ENCODE measurements around the gene U2AF2.

U2AF2 gene

DNA sequence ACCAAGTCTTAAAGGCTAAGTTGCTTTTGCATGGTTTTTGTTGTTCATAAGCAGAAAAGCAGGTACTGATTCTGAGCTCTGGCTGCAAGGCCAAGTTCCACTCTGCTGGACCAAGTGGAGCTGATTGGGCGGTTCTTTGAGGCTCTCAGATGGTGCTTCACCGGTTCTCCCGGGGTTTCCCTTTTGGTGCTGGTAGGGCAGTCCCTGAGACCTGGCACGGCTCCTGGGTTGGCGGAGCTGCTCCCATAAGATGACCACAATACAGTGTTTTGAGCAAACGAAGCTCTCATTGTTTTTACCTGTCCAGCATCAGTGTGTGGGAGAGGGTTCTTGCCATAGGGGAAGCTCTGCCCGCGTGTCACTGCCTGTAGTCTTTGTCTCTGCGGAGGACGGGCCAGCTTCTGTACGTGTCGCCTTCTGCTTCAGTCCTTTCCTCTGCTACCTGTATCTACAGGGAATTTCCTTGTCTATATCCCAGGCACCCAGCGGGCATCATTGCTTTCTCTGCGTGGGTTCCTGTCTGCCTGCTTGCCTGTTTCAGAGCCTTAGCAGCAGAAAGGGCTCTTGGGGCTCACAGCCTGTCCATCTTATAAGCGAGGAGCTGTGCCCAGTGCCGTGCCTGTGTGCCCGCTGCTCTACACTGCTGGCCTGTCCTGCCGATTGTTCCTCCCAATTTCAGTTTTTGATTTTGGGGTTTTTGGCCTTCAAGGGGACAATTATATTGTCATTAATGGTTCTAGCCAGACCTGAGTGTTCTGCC, 2.3 kb downstream of the U2AF2 start:
- no peak for DNase-seq (ENCODE audit: low spot score)

DNA sequence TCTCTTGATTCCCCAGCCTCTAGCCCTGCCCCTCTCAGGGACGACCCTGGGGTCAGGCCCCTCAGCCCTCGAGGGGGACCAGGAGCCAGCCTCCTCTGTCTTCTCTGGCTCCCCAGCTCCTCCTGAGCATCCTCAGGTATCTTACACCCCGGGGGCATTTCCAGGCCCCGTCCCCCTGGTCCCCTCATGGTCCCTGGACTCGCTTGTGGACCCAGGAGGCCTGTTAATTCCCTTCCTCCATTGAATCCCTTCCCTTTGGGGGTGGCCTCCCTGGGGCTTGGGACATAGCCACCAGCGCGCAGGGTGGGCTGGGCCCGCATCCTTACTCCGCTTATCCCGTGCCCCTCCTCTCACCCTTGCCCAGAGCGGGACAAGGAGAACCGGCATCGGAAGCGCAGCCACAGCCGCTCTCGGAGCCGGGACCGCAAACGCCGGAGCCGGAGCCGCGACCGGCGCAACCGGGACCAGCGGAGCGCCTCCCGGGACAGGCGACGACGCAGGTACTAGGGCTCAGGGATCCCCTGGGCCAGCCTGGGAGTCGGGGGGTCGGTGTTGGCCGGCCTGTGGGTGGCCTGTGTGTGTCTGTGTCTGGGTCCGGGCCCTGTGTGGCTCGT, 4.1 kb downstream of the U2AF2 start:
- no peak for DNase-seq (ENCODE audit: low spot score)

DNA sequence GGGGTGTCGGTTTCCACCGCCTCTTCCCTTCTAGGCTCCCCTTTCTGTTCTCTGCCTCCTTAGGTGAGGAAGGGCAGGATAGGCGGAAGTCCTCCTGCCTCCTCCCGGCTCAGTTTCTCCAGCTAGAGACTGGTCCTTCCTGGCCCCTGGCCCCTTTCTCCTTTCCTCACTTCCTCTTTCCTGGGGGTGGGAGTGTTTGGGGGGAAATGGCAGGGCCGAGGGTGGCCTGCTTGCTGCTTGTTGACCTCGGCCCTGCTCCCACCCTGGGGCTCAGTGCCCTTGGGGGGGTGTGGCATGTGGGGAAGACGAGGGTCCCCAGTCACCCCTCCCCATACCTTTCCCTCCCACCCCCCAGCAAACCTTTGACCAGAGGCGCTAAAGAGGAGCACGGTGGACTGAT, 5.0 kb downstream of the U2AF2 start:
- no peak for DNase-seq (ENCODE audit: low spot score)

DNA sequence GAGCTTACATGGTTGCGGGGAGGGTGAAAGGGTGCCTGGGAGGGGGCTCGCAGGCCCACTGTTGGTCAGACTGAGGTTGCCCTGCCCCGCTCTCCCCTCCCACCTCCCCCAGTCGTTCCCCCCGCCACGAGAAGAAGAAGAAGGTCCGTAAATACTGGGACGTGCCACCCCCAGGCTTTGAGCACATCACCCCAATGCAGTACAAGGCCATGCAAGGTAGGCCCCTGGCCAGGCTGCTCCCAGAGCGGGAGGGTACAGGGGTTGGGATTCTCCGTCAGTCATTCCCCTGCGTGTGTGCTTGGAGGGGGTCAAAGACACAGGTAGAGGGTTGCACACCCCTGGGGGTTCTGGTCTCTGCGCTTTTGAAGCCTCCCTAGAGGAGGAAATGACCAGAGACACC, 5.6 kb downstream of the U2AF2 start:
- no peak for DNase-seq (ENCODE audit: low spot score)

DNA sequence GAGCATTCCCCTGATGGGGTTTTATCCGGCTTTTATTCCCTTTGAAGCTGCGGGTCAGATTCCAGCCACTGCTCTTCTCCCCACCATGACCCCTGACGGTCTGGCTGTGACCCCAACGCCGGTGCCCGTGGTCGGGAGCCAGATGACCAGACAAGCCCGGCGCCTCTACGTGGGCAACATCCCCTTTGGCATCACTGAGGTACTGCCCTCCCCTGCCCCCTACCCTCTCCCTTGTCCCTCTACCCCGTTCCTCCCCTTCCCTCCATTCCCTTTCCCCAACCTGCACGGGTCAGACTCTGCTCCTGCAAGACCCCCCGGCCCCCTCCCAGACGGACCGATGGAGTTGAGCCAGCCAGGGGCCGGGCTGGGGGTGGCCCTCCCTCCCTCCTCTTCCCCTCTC, 6.2 kb downstream of the U2AF2 start:
- no peak for DNase-seq (ENCODE audit: low spot score)

DNA sequence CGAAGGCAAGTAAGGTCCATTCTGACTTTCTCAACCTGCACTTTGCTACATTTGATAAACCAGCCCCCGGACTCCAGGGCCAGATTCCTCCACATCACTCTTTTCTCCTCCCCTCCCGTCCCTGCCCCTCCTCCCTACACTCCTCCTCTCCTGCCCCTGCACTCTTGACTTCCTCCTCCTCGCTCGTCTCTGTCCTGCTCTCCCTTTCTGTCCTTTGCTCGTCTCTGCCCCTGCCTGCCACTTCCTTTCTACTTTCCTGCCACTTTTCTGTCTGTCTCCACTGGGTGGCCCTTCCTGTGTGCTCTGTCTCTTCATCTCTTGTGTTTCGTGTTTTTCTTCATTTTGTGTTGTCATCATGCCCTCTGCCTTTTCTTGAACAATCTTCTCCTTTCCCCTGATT, 7.0 kb downstream of the U2AF2 start:
- DNase-seq (ENCODE audit: low spot score): no peak

DNA sequence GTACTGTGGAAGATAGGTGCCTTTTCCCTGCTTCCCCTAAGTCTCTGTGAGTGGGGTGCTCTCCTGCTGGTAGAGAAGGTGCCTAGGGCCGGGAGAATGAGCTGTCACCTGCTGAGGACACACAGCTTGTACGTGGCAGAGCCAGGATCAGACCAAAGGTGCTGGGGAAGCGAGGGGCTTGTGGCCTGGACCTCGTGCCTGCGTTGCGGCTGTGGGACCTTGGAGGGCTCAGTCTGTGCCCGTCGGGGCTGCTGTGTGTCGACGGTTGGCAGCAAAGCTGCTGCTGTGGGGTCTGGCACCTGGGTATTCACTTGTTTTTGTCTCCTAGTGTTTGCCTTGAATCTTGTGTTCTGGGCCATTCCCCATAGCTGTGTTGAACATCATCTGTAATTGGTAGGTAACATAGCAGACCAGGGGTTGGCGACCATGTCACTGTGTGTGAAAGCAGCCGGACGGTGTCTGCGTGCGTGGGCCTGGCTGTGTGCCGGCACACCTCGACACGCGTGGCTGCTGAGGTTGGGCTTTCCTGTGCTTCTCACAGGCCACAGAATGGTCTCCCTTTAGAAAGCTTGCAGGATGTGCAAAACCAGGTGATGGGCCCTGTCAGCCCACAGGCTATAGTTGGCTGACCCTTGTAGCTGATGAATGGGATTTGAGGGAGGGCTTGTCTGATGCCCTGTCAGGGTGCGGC, 9.2 kb downstream of the U2AF2 start:
- DNase-seq (ENCODE audit: low spot score): no peak

DNA sequence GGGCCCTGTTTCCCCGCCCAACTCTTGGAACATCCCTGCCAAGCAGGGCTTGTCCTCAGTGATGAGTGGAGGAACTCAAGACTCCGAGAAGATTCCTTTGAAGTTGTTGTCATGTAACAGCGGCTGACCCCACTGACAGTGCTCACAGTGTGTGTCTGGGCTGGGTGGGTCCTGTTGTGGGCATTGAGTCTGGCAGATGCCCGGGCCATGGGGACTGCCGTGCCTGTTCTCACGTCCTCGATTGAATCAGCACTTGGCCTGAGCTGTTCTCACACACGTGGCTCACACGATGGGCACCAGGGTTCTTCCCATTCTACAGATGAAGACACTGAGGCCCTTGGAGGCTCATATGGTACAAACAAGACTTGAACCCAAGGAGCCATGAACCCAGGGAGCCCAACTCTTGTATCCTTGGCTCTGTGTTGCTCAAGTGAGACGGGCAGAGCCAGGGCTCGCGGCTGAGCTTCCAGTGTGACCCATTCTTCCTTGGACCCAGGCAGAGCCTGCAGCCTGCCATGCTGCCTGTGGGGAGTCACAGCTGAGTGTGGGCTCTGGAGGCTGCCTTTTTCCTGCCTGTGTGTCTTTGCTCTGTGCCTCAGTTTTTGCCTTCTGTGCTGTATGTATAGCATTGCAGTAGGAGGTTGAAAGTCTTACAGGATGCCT, 11.6 kb downstream of the U2AF2 start:
- no peak for DNase-seq (ENCODE audit: low spot score)

DNA sequence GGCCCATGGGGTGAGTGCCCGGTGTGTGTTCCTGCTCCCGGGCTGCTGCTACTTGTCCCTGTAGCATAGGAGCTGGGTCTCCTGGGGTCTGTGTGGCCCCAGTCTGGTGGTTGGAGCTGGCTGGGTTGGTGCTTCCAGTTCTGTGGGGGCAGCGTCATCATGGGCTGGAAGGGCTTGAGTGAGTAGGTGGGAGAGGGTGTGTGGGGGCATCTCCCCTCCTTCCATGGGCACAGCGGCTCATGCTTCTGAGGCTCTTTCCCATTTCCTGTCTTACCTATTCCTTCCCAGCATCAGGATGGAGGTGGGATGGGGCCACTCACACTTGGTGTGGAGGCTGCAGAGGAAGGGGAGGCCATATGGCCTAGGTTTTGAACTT, 12.2 kb downstream of the U2AF2 start:
- no peak for DNase-seq (ENCODE audit: low spot score)

DNA sequence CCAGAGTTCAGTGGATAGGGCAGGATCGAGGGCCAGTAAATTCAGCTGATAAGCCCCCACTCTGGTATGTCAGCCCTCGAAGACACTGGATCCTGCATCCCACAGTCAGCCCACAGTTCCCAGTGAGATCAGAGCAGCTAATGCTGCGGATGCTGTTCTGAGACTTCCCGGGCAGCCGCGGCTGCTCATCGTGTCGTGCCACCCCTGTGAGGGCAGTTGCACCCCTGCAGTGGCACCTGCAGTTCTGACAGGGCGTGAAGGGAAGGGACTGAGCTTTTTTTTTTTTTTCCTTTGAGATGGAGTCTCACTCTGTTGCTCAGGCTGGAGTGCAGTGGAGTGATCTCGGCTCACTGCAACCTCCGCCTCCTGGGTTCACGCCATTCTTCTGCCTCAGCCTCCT, 12.7 kb downstream of the U2AF2 start:
- no peak for DNase-seq (ENCODE audit: low spot score)

DNA sequence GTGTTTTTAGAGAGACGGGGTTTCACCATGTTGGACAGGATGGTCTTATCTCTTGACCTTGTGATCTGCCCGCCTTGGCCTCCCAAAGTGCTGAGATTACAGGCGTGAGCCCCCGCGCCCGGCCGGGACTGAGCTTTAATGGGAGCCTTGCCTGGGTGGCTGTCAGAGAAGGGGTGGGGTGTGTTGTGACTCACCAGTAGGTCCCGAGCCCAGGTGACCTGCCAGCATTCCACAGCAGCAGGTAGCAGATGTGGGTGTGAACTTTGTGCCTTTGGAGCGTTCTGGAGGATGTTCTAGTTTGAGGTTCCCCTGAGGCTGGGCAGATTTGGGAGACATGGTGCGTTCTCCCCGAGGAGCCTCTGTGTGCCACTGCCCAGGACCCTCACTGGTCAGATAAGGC, 13.1 kb downstream of the U2AF2 start:
- no peak for DNase-seq (ENCODE audit: low spot score)

DNA sequence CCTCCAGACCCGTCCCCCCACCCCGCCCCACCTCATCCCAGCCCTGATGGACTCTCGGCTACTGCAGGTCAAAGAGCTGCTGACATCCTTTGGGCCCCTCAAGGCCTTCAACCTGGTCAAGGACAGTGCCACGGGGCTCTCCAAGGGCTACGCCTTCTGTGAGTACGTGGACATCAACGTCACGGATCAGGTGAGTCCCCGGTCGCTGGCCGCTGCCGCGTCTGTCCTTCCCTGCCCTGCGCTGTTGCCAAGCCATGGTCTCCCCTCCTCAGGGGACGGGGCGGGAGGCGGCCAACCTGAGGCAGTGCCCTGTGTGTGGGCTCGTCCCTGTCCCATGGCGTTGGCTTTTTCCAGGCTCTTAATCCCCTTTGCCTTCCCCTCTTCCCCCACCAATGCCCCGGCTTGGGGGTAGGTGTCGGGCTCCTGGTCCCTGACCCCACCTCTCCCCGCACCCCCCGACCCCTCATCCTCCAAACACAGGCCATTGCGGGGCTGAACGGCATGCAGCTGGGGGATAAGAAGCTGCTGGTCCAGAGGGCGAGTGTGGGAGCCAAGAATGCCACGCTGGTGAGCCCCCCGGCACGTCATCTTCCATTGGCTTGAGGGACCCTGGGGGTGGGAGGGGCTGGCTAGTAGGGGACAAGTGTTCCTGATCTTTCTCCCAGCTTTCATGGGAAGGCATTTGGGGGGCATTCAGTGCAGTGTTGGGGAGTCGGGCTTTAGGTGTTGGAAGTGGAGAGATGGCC, 13.9 kb downstream of the U2AF2 start:
- no peak for DNase-seq (ENCODE audit: low spot score)

DNA sequence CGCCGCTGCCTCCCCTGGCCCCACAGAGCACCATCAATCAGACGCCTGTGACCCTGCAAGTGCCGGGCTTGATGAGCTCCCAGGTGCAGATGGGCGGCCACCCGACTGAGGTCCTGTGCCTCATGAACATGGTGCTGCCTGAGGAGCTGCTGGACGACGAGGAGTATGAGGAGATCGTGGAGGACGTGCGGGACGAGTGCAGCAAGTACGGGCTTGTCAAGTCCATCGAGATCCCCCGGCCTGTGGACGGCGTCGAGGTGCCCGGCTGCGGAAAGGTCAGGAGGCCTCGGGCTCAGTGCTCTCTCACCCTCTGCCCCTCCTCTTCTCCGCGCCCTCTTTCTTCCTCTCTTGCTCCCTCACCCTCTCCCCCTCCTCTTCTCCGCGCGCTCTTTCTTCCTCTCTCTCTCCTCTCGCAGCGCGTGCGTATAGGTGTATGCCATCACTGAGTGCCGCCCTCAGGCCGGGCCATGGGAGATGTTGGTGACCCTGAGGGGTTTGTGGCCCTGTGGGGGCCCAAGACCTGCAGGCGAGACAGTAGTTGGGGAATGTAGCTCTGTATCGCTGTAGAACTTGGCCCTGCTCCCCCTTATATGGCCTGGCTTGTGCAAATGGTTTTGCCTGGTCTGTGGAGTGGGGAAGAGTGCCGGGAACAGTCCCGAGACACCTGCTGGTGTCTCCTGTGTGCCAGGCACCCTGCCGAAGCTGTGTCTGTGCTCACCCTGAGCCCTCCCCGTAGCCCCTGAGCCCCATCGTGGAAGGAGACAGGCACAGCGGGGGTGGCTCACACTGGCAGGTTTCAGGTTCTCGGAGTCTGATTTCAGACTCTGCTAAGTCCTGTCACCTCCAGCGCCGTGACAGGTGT, 14.8 kb downstream of the U2AF2 start:
- DNase-seq (ENCODE audit: low spot score): no peak

DNA sequence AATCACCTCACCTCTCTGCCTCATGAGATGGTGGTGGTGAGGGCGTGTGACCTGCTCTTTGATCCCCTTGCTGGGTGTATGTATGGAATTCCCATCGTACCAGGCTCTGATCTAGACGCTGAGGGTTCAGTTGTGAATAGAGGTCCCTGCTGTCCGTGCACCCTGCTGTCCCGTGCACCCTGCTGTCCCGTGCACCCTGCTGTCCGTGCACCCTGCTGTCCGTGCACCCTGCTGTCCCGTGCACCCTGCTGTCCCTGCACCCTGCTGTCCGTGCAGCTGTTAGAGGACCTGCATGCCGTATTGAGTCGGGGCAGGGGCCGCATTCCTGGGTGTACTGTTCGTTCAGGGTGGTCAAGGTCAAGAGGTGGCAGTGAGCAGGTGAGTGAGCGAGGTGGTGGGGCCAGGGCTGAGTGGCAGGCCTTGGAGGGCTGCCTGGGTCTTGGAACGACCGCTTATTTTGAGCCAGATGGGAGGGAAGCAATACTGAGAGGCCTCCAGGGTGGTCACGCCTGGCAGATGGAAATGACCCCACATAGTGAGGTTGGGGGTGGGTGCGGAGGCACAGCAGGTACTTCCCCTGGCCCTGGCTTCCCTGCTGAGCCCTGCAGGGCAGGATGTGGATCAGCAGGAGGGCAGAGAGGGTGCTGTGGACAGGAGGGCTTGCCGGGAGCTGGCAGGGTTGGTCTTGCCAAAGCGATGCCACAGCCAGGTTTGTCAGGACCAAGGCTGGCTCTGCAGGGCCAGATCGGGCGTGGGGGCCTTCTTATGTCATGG, 15.6 kb downstream of the U2AF2 start:
- peak; percentile 35 for DNase-seq (ENCODE audit: low spot score)

DNA sequence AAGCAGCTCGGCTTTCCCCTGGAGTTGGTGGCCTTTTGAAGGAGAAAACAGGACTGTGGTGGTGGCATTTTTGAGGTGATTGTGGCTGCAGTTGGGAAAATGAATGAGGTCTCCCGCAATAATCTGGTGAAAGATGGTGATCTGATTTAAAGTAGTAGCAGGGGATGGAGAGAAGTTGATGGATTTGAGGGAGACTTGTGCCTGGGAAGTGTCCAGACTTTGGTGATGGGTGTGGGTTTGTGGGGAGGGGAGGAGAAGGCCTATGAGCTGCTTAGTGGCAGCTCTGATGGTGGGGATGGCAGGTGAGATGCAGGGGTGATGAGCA, 16.2 kb downstream of the U2AF2 start:
- DNase-seq (ENCODE audit: low spot score): no peak

DNA sequence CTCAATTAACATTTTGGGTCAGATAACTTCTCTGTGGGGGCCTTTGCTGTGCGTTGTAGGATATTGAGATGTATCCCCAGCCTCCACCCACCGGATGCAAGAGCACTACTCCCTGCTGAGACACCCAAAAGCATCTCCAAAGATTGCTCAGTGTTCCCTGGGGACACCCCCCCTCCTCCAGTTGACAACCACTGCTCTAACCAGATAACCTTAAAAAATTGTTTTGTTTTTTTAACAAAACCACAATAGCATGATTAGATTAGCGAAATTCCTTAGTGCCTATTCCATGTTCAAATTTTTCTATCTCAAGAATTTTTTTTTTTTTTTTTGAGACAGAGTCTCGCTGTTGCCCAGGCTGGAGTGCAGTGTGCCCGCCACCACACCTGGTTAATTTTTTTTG, 17.6 kb downstream of the U2AF2 start:
- no peak for DNase-seq (ENCODE audit: low spot score)

DNA sequence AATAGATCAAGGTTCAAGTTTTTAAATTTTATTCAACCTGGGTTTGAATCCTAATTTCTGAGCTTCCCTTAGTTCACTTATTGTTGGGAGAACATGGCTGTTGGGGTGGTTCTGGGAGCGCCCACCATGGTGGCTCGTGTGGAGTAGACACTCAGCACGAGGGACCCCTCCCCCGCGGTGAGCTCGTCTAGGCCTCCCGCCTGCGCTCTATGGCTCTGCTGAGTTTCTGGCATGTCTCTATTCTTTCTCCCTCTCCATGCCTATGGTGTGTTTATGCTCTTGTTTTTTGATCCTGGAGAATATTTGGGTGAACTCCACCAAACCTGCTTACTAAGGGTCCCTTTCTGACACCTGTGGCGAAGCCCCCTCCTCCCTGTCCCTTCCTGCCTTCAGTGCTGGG, 18.6 kb downstream of the U2AF2 start:
- no peak for DNase-seq (ENCODE audit: low spot score)

DNA sequence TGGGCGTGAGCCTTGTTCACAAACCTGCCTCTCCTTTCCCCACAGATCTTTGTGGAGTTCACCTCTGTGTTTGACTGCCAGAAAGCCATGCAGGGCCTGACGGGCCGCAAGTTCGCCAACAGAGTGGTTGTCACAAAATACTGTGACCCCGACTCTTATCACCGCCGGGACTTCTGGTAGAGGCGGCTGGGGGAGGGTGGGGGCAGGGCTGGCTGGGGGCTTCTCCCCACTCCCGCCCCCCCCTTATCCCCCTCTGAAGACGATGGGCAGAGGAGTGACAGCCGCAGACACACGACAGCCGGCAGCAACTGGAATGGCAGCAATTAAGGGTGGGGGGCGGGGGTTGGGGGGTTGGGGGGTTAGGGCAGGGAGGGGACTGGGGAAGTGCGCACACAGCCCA, 19.1 kb downstream of the U2AF2 start:
- no peak for DNase-seq (ENCODE audit: low spot score)

DNA sequence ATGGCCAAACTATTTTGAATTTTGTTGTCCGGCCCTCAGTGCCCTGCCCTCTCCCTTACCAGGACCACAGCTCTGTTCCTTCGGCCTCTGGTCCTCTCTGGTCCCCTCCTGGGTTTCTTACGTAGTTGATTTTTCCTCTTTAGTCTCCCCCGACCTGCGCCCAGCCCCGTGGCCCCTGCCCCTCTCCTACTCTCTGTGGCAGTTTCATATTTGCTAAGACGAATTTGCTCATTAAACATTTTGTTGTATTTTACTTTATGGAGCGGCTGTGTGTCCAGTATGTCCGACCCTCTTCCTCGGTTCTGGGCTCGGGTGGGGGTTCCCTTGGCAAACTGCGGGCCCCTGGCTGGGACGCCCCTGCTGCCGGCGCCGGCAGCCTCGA, 19.6 kb downstream of the U2AF2 start:
- no peak for DNase-seq (ENCODE audit: low spot score)

DNA sequence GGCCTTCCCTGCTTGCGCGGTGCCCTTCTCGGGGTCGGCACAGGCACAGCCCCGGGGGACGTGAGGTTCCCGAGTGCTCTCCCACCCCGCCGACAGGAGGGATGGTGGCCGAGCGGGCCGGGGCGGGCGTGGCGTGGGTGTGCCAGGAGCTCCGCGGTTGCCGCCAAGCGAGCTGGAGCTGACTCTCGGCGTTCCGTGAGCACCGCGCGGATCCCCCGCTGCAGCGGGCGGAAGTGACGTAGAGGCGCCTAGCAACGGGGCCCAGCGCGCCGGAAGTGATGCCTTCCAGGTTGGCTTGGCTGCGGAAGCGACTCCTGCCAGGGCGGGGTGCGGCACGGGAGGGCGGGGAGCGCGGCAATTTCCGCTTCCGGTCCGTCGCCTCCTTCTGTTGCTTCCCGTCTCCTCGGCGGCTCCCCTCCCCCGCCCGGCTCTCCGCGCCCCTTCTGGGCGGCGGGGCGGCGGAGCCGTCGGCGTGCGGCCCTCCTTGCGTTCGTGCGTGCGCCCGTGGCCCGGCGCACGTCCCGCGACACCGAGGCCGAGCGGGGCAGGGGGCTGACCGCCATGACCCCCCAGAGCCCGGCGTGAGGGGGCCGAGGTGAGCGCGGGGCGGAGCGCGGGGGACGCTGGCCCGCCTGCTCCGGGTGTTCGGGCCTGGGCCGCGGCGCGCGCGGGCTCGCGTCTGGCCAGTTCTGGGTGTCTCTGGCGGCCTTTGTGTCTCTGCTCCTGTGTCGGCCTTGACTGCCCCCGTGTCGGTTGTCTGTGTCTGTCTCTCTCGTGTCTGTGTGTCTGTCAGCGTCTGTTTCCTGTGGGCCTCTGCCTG, 20.2 kb downstream of the U2AF2 start, which contains the start of gene EPN1:
Gene EPN1, plus strand, starts transcription at position 386 of the 820 bp plus-strand sequence. CDS start 3,402 bp downstream, outside the sequence.
- peak; percentile 98 for DNase-seq (ENCODE audit: low spot score)
